HG03139 (cell line): ENCODE data around the gene GRID2.

Experiments
- ATAC-seq: cut with Tn5 transposase; IDR thresholded peaks from one replicate; pipeline ENCODE4 v1.9.1; 2021; ENCODE audit not compliant: unreplicated experiment

Gene GRID2

GRCh38 chr4:93179044-93179443 lies 875.3 kb downstream of the GRID2 start:
- ATAC-seq: no peak

DNA sequence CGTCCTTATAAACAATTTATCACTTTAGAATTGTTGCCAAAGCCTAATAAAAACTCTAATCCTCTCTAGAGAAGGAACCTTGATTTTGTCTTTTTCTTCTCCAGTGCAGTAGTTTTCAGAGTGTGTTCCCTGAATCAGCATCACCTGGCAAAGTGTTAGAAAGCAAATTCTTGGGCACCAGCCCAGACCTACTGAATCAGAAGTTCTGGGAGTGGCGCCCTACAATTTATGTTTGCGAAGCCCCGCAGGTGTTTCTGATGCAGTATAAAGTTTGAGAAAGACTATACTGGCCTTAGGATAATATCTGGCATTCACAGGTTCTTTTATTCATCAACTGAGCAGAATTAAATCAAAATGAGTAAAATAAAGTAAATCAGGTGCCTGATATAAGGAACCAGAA lies 879.0 kb downstream of the GRID2 start:
- no peak for ATAC-seq

- no peak for ATAC-seq
Measured at GRCh38 chr4:93183576-93183975, 879.8 kb downstream of the GRID2 start.

DNA sequence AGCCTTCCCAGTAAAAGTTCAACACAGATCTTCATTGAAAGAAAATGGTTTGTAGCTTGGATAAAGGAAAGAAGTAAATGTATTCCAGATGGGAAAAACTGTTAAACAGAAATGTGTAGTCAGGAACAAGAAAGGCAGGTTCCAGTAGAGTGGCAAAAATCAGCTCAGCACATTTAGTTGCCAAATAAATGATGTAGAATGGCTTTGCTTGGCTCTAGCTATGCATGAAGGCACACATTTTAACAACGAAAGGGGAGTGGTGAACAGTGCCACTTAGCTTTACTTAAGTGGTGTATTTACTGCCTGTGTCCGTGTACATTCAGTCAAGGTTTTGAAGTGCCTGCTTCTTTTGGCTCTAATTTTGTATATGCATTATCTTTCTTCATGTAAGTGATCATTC lies 880.3 kb downstream of the GRID2 start:
- ATAC-seq: no peak

DNA sequence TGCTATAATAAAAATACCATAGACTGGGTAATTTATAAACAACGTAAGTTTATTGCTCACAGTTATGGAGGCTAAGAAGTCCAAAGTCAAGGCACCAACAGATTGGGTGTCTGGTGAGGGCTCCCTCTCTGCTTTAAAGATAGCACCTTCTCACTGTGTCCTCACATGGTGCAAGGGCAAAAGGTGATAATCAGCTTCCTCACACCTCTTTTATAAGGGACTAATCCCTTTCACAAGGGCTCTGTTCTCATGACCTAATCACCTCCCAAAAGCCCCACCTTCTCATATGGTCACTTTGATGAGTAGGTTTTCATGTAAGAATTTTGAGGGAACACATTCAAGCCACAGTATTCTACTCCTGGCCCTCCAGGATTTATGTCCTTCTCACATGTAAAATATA lies 883.1 kb downstream of the GRID2 start:
- ATAC-seq: no peak

- ATAC-seq: no peak
Measured at GRCh38 chr4:93187466-93187865, 883.7 kb downstream of the GRID2 start.

DNA sequence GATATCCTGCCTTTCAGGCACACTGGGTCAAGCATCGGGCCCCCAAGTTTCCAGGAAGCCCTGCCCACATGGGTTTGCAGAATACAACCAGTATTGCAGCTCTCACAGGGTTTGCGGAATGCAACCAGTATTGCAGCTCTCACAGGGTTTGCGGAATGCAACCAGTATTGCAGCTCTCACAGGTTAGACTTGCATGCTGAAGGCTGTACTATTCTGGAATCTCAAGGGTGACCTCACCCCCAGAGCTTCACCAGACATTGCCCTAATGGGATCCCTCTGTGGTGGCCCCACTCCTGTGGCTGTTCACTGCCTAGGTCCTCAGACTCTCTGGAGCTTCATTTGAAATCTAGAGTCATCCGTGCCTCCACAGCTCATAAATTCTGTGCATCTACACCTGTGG lies 884.1 kb downstream of the GRID2 start:
- no peak for ATAC-seq

DNA sequence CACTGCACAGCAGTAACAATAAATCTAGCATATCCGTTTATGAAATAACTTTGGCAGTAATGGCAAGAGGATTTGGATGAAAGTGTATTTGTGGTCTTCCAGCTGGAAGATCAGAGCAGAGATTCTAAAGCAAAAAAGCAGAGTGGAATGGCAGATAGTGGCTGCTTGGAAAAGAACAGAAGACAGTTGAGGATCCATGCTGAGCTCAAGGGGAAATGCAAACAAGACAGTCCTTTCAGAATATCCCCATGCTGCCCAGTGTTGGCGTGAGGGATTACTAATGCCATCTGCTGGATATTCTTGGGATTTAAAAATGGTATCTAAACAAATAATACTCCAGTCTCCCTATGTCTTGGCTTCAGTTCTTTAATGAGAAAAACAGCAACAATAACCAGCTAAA lies 895.7 kb downstream of the GRID2 start:
- no peak for ATAC-seq

GRCh38 chr4:93201471-93202096 lies 897.8 kb downstream of the GRID2 start:
- no peak for ATAC-seq

DNA sequence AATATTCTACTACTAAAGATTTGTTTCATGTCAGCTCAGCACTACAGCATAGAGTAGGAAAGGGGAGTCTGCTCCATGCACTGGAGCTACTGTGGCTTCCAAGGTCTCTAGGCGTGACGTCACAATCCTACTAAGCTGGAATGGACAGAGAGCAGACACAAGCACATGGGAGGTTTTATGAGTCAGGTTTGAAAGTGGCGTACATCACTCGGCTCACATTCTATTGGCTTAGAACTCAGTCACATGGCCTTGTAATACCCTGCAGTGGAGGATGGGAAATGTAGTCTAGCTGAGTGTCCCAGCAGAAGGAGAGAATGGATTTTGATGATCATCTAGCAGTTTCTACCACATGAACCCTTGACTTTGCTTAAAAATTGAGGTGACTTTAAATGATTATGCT lies 899.9 kb downstream of the GRID2 start:
- ATAC-seq: no peak

DNA sequence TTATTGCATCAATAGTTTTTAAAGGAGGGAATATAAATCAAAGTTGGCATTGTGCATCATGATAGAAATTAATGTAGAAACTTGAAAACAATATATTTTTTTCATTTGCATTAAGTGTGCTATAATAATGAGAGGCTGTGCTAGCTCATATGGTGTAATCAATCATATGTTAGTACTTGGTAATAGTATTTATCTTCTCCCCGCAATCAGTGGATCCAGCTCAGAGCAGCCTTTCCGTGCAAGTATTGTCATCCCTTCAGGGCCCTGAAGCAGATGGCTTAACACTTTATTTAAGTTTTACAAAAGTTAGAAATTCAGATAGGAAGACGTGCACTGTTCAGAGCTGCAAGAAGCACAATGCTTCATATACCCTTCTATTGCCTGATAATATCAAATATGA lies 908.5 kb downstream of the GRID2 start:
- no peak for ATAC-seq

- ATAC-seq: no peak
Measured at GRCh38 chr4:93216646-93217045, 912.9 kb downstream of the GRID2 start.

GRCh38 chr4:93217431-93217830 lies 913.7 kb downstream of the GRID2 start:
- no peak for ATAC-seq

DNA sequence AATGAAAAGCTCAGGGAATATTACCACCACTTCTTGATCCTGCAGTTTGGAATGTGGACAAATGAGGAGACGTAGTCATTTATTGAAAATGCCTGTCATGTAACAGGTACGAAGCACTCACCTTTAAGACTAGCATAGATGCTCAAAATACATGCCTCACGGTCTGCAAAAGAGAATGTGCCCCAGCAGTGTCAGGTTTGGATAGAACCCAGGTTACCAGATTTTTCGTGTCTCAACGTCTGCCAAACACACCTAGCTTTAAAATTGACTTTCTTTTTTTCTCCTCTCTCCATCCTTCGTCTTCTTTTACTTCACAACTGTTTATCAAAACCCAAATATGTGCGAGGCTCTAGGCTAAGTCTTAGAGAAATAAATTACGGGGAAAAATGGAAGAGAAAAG lies 918.0 kb downstream of the GRID2 start:
- ATAC-seq: no peak

- ATAC-seq: no peak
Measured at GRCh38 chr4:93228021-93228420, 924.3 kb downstream of the GRID2 start.

DNA sequence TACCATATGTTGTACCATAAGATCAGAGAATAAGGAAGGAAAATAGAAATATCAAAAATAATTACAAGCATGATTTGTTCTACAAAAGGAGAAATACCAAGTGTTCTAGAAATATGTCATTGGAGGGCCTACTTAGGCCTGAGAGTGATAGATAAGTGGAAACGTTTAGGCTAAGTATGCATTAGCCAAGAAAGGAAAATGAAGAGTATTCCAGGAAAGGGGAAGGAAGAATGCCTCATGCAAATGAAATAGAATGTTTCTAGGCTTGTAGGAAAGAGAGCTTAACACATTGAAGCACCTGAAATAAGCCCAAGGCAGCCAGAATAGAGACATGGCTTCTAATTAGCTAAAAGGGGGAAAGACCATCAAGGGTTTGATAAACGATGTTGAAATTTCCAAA lies 929.1 kb downstream of the GRID2 start:
- ATAC-seq: no peak

DNA sequence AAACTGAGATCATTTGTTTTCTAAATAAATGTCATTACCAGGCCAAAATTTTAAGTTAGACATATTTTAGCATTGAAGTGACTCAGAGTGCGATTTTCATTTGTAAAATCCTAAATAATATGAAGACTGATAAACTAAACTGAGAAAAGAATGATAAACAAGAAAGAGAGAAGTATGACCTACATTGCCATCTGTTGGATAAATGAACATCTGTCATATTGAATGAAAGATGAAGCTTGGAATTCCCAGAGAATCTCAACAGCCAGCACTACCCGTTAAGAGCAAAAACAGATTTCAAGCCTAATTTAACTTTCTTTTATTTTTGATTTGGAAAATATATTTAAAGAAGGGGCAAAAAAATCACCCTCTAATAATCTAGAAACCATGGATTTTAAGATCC lies 933.8 kb downstream of the GRID2 start:
- ATAC-seq: no peak

- ATAC-seq: no peak
Measured at GRCh38 chr4:93243262-93243661, 939.5 kb downstream of the GRID2 start.

GRCh38 chr4:93261207-93261606 lies 957.4 kb downstream of the GRID2 start:
- ATAC-seq: no peak

- no peak for ATAC-seq
Measured at GRCh38 chr4:93263166-93263565, 959.4 kb downstream of the GRID2 start.

DNA sequence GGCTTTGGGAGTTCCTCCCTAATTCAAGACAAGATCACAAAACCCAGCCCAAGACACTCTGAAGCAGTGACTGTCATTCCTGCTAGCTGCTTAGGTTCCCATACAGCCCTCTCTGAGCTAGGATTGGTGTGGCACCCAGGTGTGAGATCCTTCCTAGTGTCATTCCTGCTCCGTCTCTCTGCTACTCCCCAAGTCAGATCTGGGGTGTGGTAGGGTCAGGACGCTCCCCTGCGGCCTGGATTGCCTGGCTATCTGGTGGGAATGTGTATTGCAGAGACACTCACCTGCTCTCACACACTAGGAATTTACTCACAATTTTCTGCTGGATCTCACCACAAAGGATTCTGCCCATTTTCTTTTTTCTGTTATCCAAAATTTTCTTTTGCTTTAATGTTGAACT lies 964.0 kb downstream of the GRID2 start:
- no peak for ATAC-seq

- ATAC-seq: no peak
Measured at GRCh38 chr4:93285346-93285745, 981.6 kb downstream of the GRID2 start.

GRCh38 chr4:93289241-93289640 lies 985.5 kb downstream of the GRID2 start:
- no peak for ATAC-seq

DNA sequence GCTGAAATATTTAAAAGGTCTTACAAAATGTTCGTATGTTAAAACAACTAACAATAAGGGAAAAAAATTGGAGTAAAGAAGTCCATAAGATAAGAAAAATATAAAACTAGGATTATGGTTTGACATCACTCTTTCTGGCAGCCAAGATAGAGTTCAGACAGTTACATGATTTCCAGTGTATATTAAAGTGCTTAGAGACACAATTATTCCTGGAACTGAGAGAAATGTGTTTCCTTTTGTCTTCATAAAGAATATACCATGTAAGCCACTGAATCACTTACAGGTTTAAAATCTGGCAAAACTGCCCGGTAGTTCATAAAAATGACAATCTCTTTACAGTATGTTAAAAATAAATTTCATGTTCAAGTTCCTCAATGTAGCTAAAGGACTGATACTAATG lies 986.1 kb downstream of the GRID2 start:
- no peak for ATAC-seq
